Neuronal stem cell (in vitro differentiated cells): Measurements from ENCODE around the gene CD300C.
A peak's percentile ranks its signal among the peaks of the same experiment; 100 is the strongest.

ENCODE experiments used
- DNase-seq: peaks from one replicate; pipeline ENCODE4 v3.0.0-alpha.2; 2013; ENCODE audit warnings: low spot score
- H2AFZ ChIP-seq: one replicate; pipeline ENCODE4 v1.6.1; 2013; ENCODE audit warnings: mild to moderate bottlenecking, low read length, inconsistent platforms
- H2AK5ac ChIP-seq: 2 replicates; pipeline ENCODE4 v1.6.1; 2013; ENCODE audit warnings: low read depth, mild to moderate bottlenecking, inconsistent platforms, low read length, moderate library complexity, mixed read lengths
- H2BK120ac ChIP-seq: 2 replicates; pipeline ENCODE4 v1.6.1; 2013; ENCODE audit warnings: low read depth, mild to moderate bottlenecking, inconsistent platforms, low read length, moderate library complexity, mixed read lengths
- H2BK12ac ChIP-seq: one replicate; pipeline ENCODE4 v1.6.1; 2013; ENCODE audit warnings: low read length, inconsistent platforms
- H2BK15ac ChIP-seq: 2 replicates; pipeline ENCODE4 v1.6.1; 2013; ENCODE audit warnings: mild to moderate bottlenecking, low read length, inconsistent platforms, mixed read lengths
- H2BK5ac ChIP-seq: one replicate; pipeline ENCODE4 v1.6.1; 2013; ENCODE audit warnings: inconsistent platforms, mild to moderate bottlenecking, low read length, moderate library complexity
- H3K14ac ChIP-seq: one replicate; pipeline ENCODE4 v1.6.1; 2013; ENCODE audit warnings: low read length, inconsistent platforms
- H3K18ac ChIP-seq: 2 replicates; pipeline ENCODE4 v1.6.1; 2013; ENCODE audit warnings: low read length, inconsistent platforms
- H3K23ac ChIP-seq: 2 replicates; pipeline ENCODE4 v1.6.1; 2013; ENCODE audit warnings: low read depth, mild to moderate bottlenecking, mixed read lengths, low read length, inconsistent platforms; ENCODE audit not compliant: poor library complexity
- H3K27ac ChIP-seq: replicated peaks from 3 replicates; pipeline ENCODE4 v1.5.1; 2013; ENCODE audit warnings: low read length, inconsistent platforms
- H3K27me3 ChIP-seq, 3 experiments: 2 replicates each; pipeline ENCODE4 v1.6.1; 2013; ENCODE audit warnings: low read length in 3 of 3, mild to moderate bottlenecking in 2 of 3, inconsistent platforms in 1 of 3, low read depth in 1 of 3, mixed read lengths in 1 of 3, moderate library complexity in 1 of 3; ENCODE audit not compliant: control insufficient read depth in 3 of 3, insufficient read depth in 3 of 3
- H3K36me3 ChIP-seq, 2 donors: replicated peaks in 1 of 2; 2 replicates each; pipeline ENCODE4 v1.6.1; 2013; ENCODE audit warnings: low read length in 2 of 2; ENCODE audit not compliant: control insufficient read depth in 2 of 2, insufficient read depth in 2 of 2
- H3K4ac ChIP-seq: 2 replicates; pipeline ENCODE4 v1.6.1; 2013; ENCODE audit warnings: inconsistent platforms, mild to moderate bottlenecking, low read length, moderate library complexity
- H3K4me1 ChIP-seq, 2 donors: 1 replicate in 1 of 2; 2 replicates in 1 of 2; pipeline ENCODE4 v1.6.1; 2013; ENCODE audit warnings: low read length in 2 of 2, low read depth in 1 of 2; ENCODE audit not compliant: control insufficient read depth in 2 of 2, insufficient read depth in 1 of 2
- H3K4me2 ChIP-seq: one replicate; pipeline ENCODE4 v1.6.1; 2013; ENCODE audit warnings: mild to moderate bottlenecking, low read length, inconsistent platforms; ENCODE audit not compliant: insufficient read depth, poor library complexity, severe bottlenecking
- H3K4me3 ChIP-seq, 2 donors: 2 replicates each; pipeline ENCODE4 v1.5.1; 2013; ENCODE audit warnings: low read length in 2 of 2, mild to moderate bottlenecking in 2 of 2, inconsistent platforms in 1 of 2, moderate library complexity in 1 of 2
- H3K79me1 ChIP-seq: one replicate; pipeline ENCODE4 v1.6.1; 2013; ENCODE audit warnings: low read depth, mild to moderate bottlenecking, inconsistent platforms, low read length, moderate library complexity
- H3K9ac ChIP-seq: one replicate; pipeline ENCODE4 v1.6.1; 2013; ENCODE audit warnings: mild to moderate bottlenecking, low read depth, low read length, inconsistent platforms; ENCODE audit not compliant: poor library complexity
- H3K9me3 ChIP-seq, 2 donors: replicated peaks in 1 of 2; 2 replicates each; pipeline versions ENCODE3 to v1.6.1; 2013; ENCODE audit warnings: low read length in 2 of 2, mild to moderate bottlenecking in 2 of 2, inconsistent platforms in 1 of 2, low read depth in 1 of 2, mixed read lengths in 1 of 2, moderate library complexity in 1 of 2; ENCODE audit not compliant: control insufficient read depth in 2 of 2, insufficient read depth in 1 of 2
- H4K8ac ChIP-seq: one replicate; pipeline ENCODE4 v1.6.1; 2013; ENCODE audit warnings: low read depth, mild to moderate bottlenecking, inconsistent platforms, low read length, moderate library complexity
- H4K91ac ChIP-seq: one replicate; pipeline ENCODE4 v1.6.1; 2013; ENCODE audit warnings: low read length, low read depth, mild to moderate bottlenecking, inconsistent platforms; ENCODE audit not compliant: poor library complexity
- WGBS, 2 donors: extraction: QIAGEN DNeasy Blood & Tissue Kit; methylation state at CpG; one replicate each; pipeline ENCODE4 v1.1.7; 2013; ENCODE audit warnings: missing lambda C conversion rate in 2 of 2, mixed read lengths in 1 of 2; ENCODE audit not compliant: insufficient read length in 2 of 2, insufficient replicate concordance in 1 of 2; ENCODE audit errors: extremely low coverage in 2 of 2; 5-methylcytosine and 5-hydroxymethylcytosine counted together

CD300C gene

GRCh38 chr17:74567397-74567796 is 21.5 kb upstream of the CD300C start, which contains the start of gene CD300H:
Gene CD300H (minus strand): TSS chr17:74567509.
- DNase-seq: no peak
- H3K27ac ChIP-seq: no peak within 1 kb of the TSS
- H4K91ac ChIP-seq: no peak within 1 kb of the TSS
- H3K14ac ChIP-seq: peak within 1 kb of the TSS; percentile 40
- H3K9ac ChIP-seq: no peak within 1 kb of the TSS
- no peak within 1 kb of the TSS for H4K8ac ChIP-seq
- H3K4ac ChIP-seq: no peak within 1 kb of the TSS
- peaks cover 2% of the 10 kb centered on the region for H3K79me1 ChIP-seq
- H2AFZ ChIP-seq: no peak within 1 kb of the TSS
- WGBS, 2 donors: no CpG with 5 or more reads among the region's 2 CpGs
- H2BK15ac ChIP-seq: no peak within 1 kb of the TSS
- H3K27me3 ChIP-seq: peaks cover 0 to 3% (median 0%) of the 10 kb centered on the region in 3 experiments
- no peak within 1 kb of the TSS for H2BK12ac ChIP-seq
- peaks cover 0 to 2% of the 10 kb centered on the region in 2 donors for H3K9me3 ChIP-seq
- H2BK5ac ChIP-seq: no peak within 1 kb of the TSS
- no peaks in the 10 kb centered on the region for H3K36me3 ChIP-seq
- H3K4me1 ChIP-seq: peaks cover 0 to 1% of the 10 kb centered on the region in 2 donors
- H3K4me3 ChIP-seq: peak within 1 kb of the TSS in 1 of 2 donors; percentile 65
- H2BK120ac ChIP-seq: no peak within 1 kb of the TSS
- no peak within 1 kb of the TSS for H3K18ac ChIP-seq
- H3K23ac ChIP-seq: no peak within 1 kb of the TSS
- no peak within 1 kb of the TSS for H3K4me2 ChIP-seq
- no peak within 1 kb of the TSS for H2AK5ac ChIP-seq

GRCh38 chr17:74566132-74566753 is 20.3 kb upstream of the CD300C start:
- Histone ChIP-seq H2BK120ac (no peak overlapping the region), H2BK12ac (no peak overlapping the region), H3K36me3 (no peaks in the 10 kb centered on the region), H3K4ac (no peak overlapping the region), H4K91ac (no peak overlapping the region), H3K79me1 (peaks cover 2% of the 10 kb centered on the region), H3K27ac (no peak overlapping the region), H3K23ac (no peak overlapping the region), H2AFZ (no peak overlapping the region), H3K27me3 (peaks cover 0 to 3% (median 0%) of the 10 kb centered on the region in 3 experiments), H2AK5ac (no peak overlapping the region), H3K4me2 (no peak overlapping the region), H2BK15ac (no peak overlapping the region), H3K4me3 (no peak overlapping the region), H2BK5ac (no peak overlapping the region), H3K18ac (no peak overlapping the region), H3K4me1 (peaks cover 0 to 1% of the 10 kb centered on the region in 2 donors), H3K9me3 (peaks cover 0 to 2% of the 10 kb centered on the region in 2 donors), H3K9ac (no peak overlapping the region), H4K8ac (no peak overlapping the region), H3K14ac (no peak overlapping the region)
- no CpG with 5 or more reads among the region's 9 CpGs for WGBS, 2 donors
- peak; percentile 33 for DNase-seq

GRCh38 chr17:74565126-74565525 is 19.2 kb upstream of the CD300C start:
- no peak overlapping the region for H4K91ac ChIP-seq
- no peak overlapping the region for H3K9ac ChIP-seq
- DNase-seq: no peak
- no peak overlapping the region for H2BK5ac ChIP-seq
- no CpG with 5 or more reads among the region's 5 CpGs for WGBS, 2 donors
- no peak overlapping the region for H3K4me3 ChIP-seq
- no peak overlapping the region for H3K4ac ChIP-seq
- H3K4me1 ChIP-seq: peaks cover 0 to 1% of the 10 kb centered on the region in 2 donors
- H3K9me3 ChIP-seq: peaks cover 0 to 2% of the 10 kb centered on the region in 2 donors
- no peak overlapping the region for H2AK5ac ChIP-seq
- H2AFZ ChIP-seq: no peak overlapping the region
- H2BK120ac ChIP-seq: no peak overlapping the region
- no peak overlapping the region for H2BK15ac ChIP-seq
- no peak overlapping the region for H3K23ac ChIP-seq
- H3K27me3 ChIP-seq: peaks cover 0 to 3% (median 0%) of the 10 kb centered on the region in 3 experiments
- H3K79me1 ChIP-seq: peaks cover 2% of the 10 kb centered on the region
- no peak overlapping the region for H2BK12ac ChIP-seq
- no peak overlapping the region for H4K8ac ChIP-seq
- no peak overlapping the region for H3K14ac ChIP-seq
- H3K4me2 ChIP-seq: no peak overlapping the region
- H3K27ac ChIP-seq: no peak overlapping the region
- no peaks in the 10 kb centered on the region for H3K36me3 ChIP-seq
- H3K18ac ChIP-seq: no peak overlapping the region

- Histone ChIP-seq H3K9me3 (peaks cover 0 to 2% of the 10 kb centered on the region in 2 donors), H3K36me3 (no peaks in the 10 kb centered on the region), H2BK120ac (no peak overlapping the region), H3K4me1 (peaks cover 0 to 1% of the 10 kb centered on the region in 2 donors), H3K27ac (no peak overlapping the region), H3K79me1 (no peaks in the 10 kb centered on the region), H3K9ac (peak overlapping the region; percentile 1), H2AK5ac (no peak overlapping the region), H3K4me3 (peak overlapping the region in 1 of 2 donors; percentile 67), H2AFZ (no peak overlapping the region), H3K4me2 (no peak overlapping the region), H3K4ac (no peak overlapping the region), H4K91ac (no peak overlapping the region), H3K27me3 (no peaks in the 10 kb centered on the region), H2BK12ac (no peak overlapping the region), H2BK15ac (no peak overlapping the region), H3K23ac (peak overlapping the region; percentile 76), H4K8ac (no peak overlapping the region), H3K18ac (no peak overlapping the region), H2BK5ac (no peak overlapping the region), H3K14ac (no peak overlapping the region)
- no peak for DNase-seq
- 100% methylated on average over 1 of the region's 1 CpG; no CpG with 5 or more reads in 1 of the 2 donors for WGBS, 2 donors
Measured at GRCh38 chr17:74563358-74563757, 17.4 kb upstream of the CD300C start.
